Glutamatergic neuron (in vitro differentiated cells): Measurements from ENCODE around the gene CASK. TPM values are rescaled to one million over a fixed set of nuclear protein-coding genes. Genes with fewer than 3 reads are reported as not detected.

Experiments used
- DNase-seq: peaks from one replicate; pipeline ENCODE4 v3.0.0; 2022
- H3K27ac Mint-ChIP-seq: one replicate; pipeline ENCODE4 v1.8.0; 2020; ENCODE audit warnings: mild to moderate bottlenecking, mixed read lengths, inconsistent platforms; ENCODE audit not compliant: unreplicated experiment
- H3K27me3 Mint-ChIP-seq: one replicate; pipeline ENCODE4 v1.8.0; 2020; ENCODE audit warnings: mild to moderate bottlenecking, moderate library complexity, mixed read lengths, inconsistent platforms; ENCODE audit not compliant: unreplicated experiment
- H3K36me3 Mint-ChIP-seq: one replicate; pipeline ENCODE4 v1.8.0; 2020; ENCODE audit warnings: mild to moderate bottlenecking, mixed read lengths, inconsistent platforms; ENCODE audit not compliant: unreplicated experiment
- H3K4me1 Mint-ChIP-seq: one replicate; pipeline ENCODE4 v1.8.0; 2020; ENCODE audit warnings: mild to moderate bottlenecking, low read depth, mixed read lengths, inconsistent platforms; ENCODE audit not compliant: unreplicated experiment
- H3K4me3 Mint-ChIP-seq: one replicate; pipeline ENCODE4 v1.8.0; 2020; ENCODE audit warnings: mild to moderate bottlenecking, mixed read lengths, inconsistent platforms; ENCODE audit not compliant: unreplicated experiment
- H3K9me3 Mint-ChIP-seq: one replicate; pipeline ENCODE4 v1.8.0; 2020; ENCODE audit warnings: mild to moderate bottlenecking, moderate library complexity, mixed read lengths, inconsistent platforms; ENCODE audit not compliant: unreplicated experiment
- CTCF ChIP-seq: fragments of 200-600 bp; sonication (generic); IDR thresholded peaks from one replicate; pipeline ENCODE4 v1.5.0; 2021; ENCODE audit not compliant: partially characterized antibody, unreplicated experiment
- total RNA-seq: library from RNA; stranded (reverse); fragmentation: NEBNext Ultra II Directional; extraction: Animal tissue kit (Norgen Biotek cat#: 25700); gene quantifications from one replicate; pipeline ENCODE4 v1.2.1, GENCODE V29; 2021; ENCODE audit not compliant: unreplicated experiment

CASK gene
- total RNA-seq, 1 donor from 2014 or later = 173 TPM

GRCh38 chrX:41526271-41526670 is 397.1 kb downstream of the CASK start:
- no peak for DNase-seq
- TF ChIP-seq CTCF = no peak
- Mint-ChIP-seq H3K27me3 (peaks cover 1% of the 10 kb centered on the region), H3K9me3 (no peaks in the 10 kb centered on the region), H3K4me3 (no peak overlapping the region), H3K36me3 (no peaks in the 10 kb centered on the region), H3K27ac (no peak overlapping the region), H3K4me1 (peaks cover 6% of the 10 kb centered on the region)

GRCh38 chrX:41522671-41523070 is 400.7 kb downstream of the CASK start:
- no peak for DNase-seq
- H3K4me3 Mint-ChIP-seq = no peak overlapping the region
- TF ChIP-seq CTCF = no peak
- peaks cover 5% of the 10 kb centered on the region for H3K9me3 Mint-ChIP-seq
- H3K27me3 Mint-ChIP-seq = peaks cover 2% of the 10 kb centered on the region
- H3K36me3 Mint-ChIP-seq = no peaks in the 10 kb centered on the region
- no peak overlapping the region for H3K27ac Mint-ChIP-seq
- peaks cover 17% of the 10 kb centered on the region for H3K4me1 Mint-ChIP-seq

GRCh38 chrX:41522081-41522480 is 401.3 kb downstream of the CASK start:
- Mint-ChIP-seq H3K4me1 (peaks cover 17% of the 10 kb centered on the region), H3K4me3 (no peak overlapping the region), H3K9me3 (peaks cover 5% of the 10 kb centered on the region), H3K36me3 (no peaks in the 10 kb centered on the region), H3K27me3 (peaks cover 2% of the 10 kb centered on the region), H3K27ac (no peak overlapping the region)
- TF ChIP-seq CTCF = no peak
- DNase-seq = no peak

- DNase-seq = no peak
- no peak for TF ChIP-seq CTCF
- Mint-ChIP-seq H3K4me3 (no peak overlapping the region), H3K27ac (no peak overlapping the region), H3K36me3 (no peaks in the 10 kb centered on the region), H3K4me1 (peaks cover 11% of the 10 kb centered on the region), H3K9me3 (peaks cover 5% of the 10 kb centered on the region), H3K27me3 (peaks cover 7% of the 10 kb centered on the region)
These were observed 403.9 kb downstream of the CASK start for GRCh38 chrX:41519468-41519867.

- Mint-ChIP-seq H3K36me3 (no peaks in the 10 kb centered on the region), H3K27me3 (peaks cover 7% of the 10 kb centered on the region), H3K4me1 (peaks cover 11% of the 10 kb centered on the region), H3K9me3 (peaks cover 5% of the 10 kb centered on the region), H3K27ac (no peak overlapping the region), H3K4me3 (no peak overlapping the region)
- no peak for TF ChIP-seq CTCF
- DNase-seq = no peak
These were observed 404.5 kb downstream of the CASK start for GRCh38 chrX:41518841-41519220.
